Measurements from ENCODE around the gene BAZ2B.

The BAZ2B gene

DNA sequence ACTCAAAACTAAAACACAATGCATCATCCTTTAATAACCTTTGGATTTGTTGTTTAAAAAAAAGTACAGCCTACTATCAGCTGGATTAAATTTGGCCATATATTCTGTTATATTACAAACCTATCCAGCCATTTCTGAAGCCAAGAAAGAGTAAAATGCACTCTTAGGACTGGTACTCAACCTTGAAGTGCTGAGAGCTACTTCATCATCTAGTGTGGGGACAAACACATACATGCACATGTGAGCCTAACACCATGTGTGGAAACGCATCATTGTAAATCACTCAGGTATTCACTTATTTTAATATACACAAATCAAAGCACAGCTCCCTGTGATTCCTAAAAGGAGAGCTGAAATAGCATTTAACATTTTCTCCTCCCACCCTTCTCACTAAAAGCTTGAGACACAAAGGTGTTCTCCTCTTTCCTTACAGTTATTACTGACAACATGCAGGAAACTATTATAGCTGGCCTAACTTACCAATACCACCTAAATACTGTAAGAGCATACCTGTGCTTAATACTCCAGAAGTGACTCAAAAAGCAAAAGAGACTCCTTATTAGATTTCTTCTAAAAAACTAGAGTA is 7.5 kb downstream of the BAZ2B start:
- H3K27me3 ChIP-seq (replicated peaks; ENCODE audit: control insufficient read depth, insufficient read depth, low read length), result no peaks in the 10 kb centered on the region
- TF ChIP-seq, protein P1, sequence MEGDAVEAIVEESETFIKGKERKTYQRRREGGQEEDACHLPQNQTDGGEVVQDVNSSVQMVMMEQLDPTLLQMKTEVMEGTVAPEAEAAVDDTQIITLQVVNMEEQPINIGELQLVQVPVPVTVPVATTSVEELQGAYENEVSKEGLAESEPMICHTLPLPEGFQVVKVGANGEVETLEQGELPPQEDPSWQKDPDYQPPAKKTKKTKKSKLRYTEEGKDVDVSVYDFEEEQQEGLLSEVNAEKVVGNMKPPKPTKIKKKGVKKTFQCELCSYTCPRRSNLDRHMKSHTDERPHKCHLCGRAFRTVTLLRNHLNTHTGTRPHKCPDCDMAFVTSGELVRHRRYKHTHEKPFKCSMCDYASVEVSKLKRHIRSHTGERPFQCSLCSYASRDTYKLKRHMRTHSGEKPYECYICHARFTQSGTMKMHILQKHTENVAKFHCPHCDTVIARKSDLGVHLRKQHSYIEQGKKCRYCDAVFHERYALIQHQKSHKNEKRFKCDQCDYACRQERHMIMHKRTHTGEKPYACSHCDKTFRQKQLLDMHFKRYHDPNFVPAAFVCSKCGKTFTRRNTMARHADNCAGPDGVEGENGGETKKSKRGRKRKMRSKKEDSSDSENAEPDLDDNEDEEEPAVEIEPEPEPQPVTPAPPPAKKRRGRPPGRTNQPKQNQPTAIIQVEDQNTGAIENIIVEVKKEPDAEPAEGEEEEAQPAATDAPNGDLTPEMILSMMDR (IDR thresholded peaks at IDR 0.05; ENCODE audit: insufficient read depth, low read length, poor library complexity, severe bottlenecking), result no peak
- H3K4me3 ChIP-seq (replicated peaks; ENCODE audit: low read depth, low read length), result no peak overlapping the region
- no peaks in the 10 kb centered on the region for H3K36me3 ChIP-seq (ENCODE audit: control insufficient read depth, insufficient read depth, low read length)
- no peak for DNase-seq (ENCODE audit: extremely low read depth, insufficient read length)

DNA sequence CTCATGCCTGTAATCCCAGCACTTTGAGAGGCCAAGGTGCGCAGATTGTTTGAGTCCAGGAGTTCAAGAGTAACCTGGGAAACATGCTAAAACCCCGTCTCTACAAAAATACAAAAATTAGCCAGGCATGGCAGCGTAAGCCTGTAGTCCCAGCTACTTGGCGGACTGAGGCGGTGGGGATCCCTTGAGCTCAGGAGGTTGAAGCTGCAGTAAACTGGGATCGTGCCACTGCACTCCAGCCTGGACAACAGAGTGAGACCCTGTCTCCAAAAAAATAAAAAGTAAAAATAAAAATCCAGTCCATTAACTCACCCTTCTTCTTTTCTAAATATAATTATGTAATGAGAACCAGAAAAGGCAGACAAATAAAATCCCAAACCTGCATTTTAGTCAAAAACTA is 8.2 kb downstream of the BAZ2B start:
- H3K36me3 ChIP-seq (ENCODE audit: control insufficient read depth, insufficient read depth, low read length), result no peaks in the 10 kb centered on the region
- TF ChIP-seq, protein P1 (IDR thresholded peaks at IDR 0.05; ENCODE audit: insufficient read depth, low read length, poor library complexity, severe bottlenecking), result no peak
- no peak overlapping the region for H3K4me3 ChIP-seq (replicated peaks; ENCODE audit: low read depth, low read length)
- H3K27me3 ChIP-seq (replicated peaks; ENCODE audit: control insufficient read depth, insufficient read depth, low read length), result no peaks in the 10 kb centered on the region
- no peak for DNase-seq (ENCODE audit: extremely low read depth, insufficient read length)

DNA sequence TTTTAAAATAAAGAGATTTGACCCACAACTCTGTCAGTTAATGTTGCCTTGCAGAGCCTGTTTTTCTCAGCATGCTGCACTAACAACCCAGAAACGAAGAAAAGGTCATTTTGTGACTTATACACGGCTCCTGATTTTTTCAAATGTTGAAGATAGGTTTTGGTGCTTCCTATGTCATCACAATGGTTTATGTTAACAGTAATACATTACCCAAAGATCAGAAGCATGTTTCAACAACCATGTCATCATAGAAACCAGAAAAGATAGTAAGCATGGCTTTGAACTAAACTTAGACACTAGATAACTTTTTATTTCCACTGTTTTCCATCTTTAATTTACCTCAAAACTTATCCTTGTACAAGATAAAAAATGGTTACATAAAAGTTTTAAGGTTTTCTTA is 10.1 kb downstream of the BAZ2B start:
- Histone ChIP-seq H3K27me3 (replicated peaks; ENCODE audit: control insufficient read depth, insufficient read depth, low read length) (no peaks in the 10 kb centered on the region), H3K4me3 (replicated peaks; ENCODE audit: low read depth, low read length) (no peak overlapping the region), H3K36me3 (ENCODE audit: control insufficient read depth, insufficient read depth, low read length) (no peaks in the 10 kb centered on the region)
- no peak for DNase-seq (ENCODE audit: extremely low read depth, insufficient read length)
- TF ChIP-seq, protein P1 (IDR thresholded peaks at IDR 0.05; ENCODE audit: insufficient read depth, low read length, poor library complexity, severe bottlenecking), result no peak

DNA sequence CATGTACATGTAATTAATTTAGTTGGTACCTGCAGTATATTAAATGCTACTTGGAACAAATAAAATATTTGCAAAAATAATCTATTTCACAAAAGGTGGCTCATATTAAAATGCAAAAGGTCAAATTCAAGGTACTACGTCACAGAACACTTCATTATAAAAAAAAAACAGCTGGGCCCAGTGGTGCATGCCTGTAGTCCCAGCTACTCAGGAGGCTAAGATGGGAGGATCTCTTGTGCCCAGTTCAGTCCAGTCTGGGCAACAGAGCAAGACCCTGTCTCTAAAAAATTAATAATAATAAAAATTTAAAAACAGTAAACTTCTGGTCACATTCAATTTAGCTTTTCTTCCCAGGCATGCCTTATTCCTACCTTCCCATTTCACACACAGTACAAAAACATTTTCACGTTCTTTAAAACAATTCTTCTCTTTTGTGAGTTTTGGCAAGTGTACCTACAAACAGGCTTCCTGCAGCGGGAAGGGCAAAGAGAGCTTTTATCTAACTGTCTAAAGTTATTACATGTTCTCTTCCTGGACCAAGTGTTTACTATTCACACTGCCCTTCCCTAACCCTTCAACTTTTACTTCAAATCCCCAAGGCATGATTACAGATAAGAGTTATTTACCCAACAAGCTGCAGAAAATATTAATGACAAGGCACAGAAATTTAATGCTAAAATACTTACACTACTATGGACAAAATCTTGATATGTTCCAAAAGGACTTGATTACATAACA is 10.7 kb downstream of the BAZ2B start:
- no peak for DNase-seq (ENCODE audit: extremely low read depth, insufficient read length)

DNA sequence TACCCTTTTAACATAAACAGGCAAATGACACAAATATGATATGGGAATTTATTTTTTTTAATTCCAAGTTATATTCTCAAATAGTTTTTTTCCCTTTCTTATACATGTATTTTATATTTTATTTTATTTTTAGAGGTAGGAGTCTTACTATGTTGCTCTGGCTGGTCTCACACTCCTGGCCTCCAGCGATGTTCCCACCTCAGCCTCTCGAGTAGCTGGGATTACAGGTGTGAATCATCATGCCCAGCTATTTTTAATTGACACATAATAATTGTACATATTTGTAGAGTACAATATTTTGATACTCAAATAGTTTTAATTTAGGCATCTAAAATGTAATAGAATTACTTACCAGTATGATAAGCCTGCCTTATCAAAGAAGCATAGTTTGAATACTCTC is 12.2 kb downstream of the BAZ2B start:
- TF ChIP-seq, protein P1 (IDR thresholded peaks at IDR 0.05; ENCODE audit: insufficient read depth, low read length, poor library complexity, severe bottlenecking), result no peak
- Histone ChIP-seq H3K27me3 (replicated peaks; ENCODE audit: control insufficient read depth, insufficient read depth, low read length) (no peaks in the 10 kb centered on the region), H3K4me3 (replicated peaks; ENCODE audit: low read depth, low read length) (no peak overlapping the region), H3K36me3 (ENCODE audit: control insufficient read depth, insufficient read depth, low read length) (no peaks in the 10 kb centered on the region)
- DNase-seq (ENCODE audit: extremely low read depth, insufficient read length), result no peak

More for the DNA sequence above, 10.7 kb downstream of the BAZ2B start:
- H3K27me3 ChIP-seq (replicated peaks; ENCODE audit: control insufficient read depth, insufficient read depth, low read length), result no peaks in the 10 kb centered on the region
- no peak overlapping the region for H3K4me3 ChIP-seq (replicated peaks; ENCODE audit: low read depth, low read length)
- TF ChIP-seq, protein P1 (IDR thresholded peaks at IDR 0.05; ENCODE audit: insufficient read depth, low read length, poor library complexity, severe bottlenecking), result no peak
- H3K36me3 ChIP-seq (ENCODE audit: control insufficient read depth, insufficient read depth, low read length), result no peaks in the 10 kb centered on the region

All from GM06990 (cell line).